WTC11 (cell line): ENCODE measurements around the gene S100A2.

ENCODE experiments used
- FOXP1 ChIP-seq: sonication (generic); formaldehyde crosslinking; IDR thresholded peaks from 2 replicates; pipeline ENCODE4 v1.8.0; 2022; ENCODE audit warnings: missing genetic modification reagents, mild to moderate bottlenecking, moderate library complexity, borderline replicate concordance
- IRF2 ChIP-seq: sonication (generic); formaldehyde crosslinking; IDR thresholded peaks from 2 replicates; pipeline ENCODE4 v1.8.0; 2022; ENCODE audit warnings: low read depth, missing genetic modification reagents, borderline replicate concordance
- NFYB ChIP-seq: sonication (generic); formaldehyde crosslinking; conservative IDR thresholded peaks from 2 replicates; pipeline ENCODE4 v1.8.0; 2022; ENCODE audit warnings: low read depth, missing genetic modification reagents
- SMAD3 ChIP-seq: sonication (generic); formaldehyde crosslinking; IDR thresholded peaks from 2 replicates; pipeline ENCODE4 v1.8.0; 2022; ENCODE audit warnings: missing genetic modification reagents, mild to moderate bottlenecking, borderline replicate concordance
- SP1 ChIP-seq: sonication (generic); formaldehyde crosslinking; conservative IDR thresholded peaks from 2 replicates; pipeline ENCODE4 v1.8.1; 2022; ENCODE audit warnings: missing genetic modification reagents
- ZNF232 ChIP-seq: sonication (generic); formaldehyde crosslinking; IDR thresholded peaks from 2 replicates; pipeline ENCODE4 v1.8.0; 2022; ENCODE audit warnings: mild to moderate bottlenecking, missing genetic modification reagents
- TF ChIP-seq, protein P1 (sequence below): sonication (generic); formaldehyde crosslinking; IDR thresholded peaks from 2 replicates; pipeline ENCODE4 v1.8.1; 2023; ENCODE audit warnings: mild to moderate bottlenecking, missing genetic modification reagents
- TF ChIP-seq, protein P2 (sequence below): fragments of 200-600 bp; IDR thresholded peaks from 2 replicates; pipeline ENCODE4 v1.8.0; 2022; ENCODE audit warnings: antibody characterized with exemption
- TF ChIP-seq, protein P3 (sequence below): sonication (generic); formaldehyde crosslinking; IDR thresholded peaks from 2 replicates; pipeline ENCODE4 v1.8.0; 2022; ENCODE audit warnings: mild to moderate bottlenecking, missing genetic modification reagents
- TF ChIP-seq, protein P4 (sequence below): sonication (generic); formaldehyde crosslinking; IDR thresholded peaks from 2 replicates; pipeline ENCODE4 v1.8.0; 2022; ENCODE audit warnings: missing genetic modification reagents
- TF ChIP-seq, protein P5 (sequence below): fragments of 250-450 bp; sonication (Bioruptor Pico); IDR thresholded peaks from 2 replicates; pipeline ENCODE4 v1.9.0; 2021; ENCODE audit warnings: mild to moderate bottlenecking
- TF ChIP-seq, protein P6 (sequence below): sonication (generic); formaldehyde crosslinking; IDR thresholded peaks from 2 replicates; pipeline ENCODE4 v1.8.1; 2023; ENCODE audit warnings: mild to moderate bottlenecking, missing genetic modification reagents, moderate library complexity

DNA sequence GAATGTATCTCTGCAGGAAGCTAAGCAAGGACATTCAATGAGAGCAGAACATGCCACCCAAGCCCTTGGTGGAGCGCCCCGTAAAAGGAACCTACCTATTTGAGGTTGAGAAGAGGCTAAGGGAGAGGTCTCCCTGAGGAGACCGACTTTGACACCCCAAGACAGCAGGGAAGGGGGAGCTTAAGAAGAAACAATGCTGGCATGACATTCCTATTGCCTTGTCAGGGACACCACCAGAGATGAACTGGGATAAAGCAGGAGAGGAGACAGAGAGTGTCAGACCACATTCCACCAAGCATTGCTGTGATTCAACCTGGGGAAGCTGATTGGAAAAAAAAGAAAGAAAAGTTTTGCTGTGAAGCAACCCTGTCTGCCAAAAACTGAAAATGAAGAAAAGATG is 13.3 kb upstream of the S100A2 start:
- TF ChIP-seq, protein P1, sequence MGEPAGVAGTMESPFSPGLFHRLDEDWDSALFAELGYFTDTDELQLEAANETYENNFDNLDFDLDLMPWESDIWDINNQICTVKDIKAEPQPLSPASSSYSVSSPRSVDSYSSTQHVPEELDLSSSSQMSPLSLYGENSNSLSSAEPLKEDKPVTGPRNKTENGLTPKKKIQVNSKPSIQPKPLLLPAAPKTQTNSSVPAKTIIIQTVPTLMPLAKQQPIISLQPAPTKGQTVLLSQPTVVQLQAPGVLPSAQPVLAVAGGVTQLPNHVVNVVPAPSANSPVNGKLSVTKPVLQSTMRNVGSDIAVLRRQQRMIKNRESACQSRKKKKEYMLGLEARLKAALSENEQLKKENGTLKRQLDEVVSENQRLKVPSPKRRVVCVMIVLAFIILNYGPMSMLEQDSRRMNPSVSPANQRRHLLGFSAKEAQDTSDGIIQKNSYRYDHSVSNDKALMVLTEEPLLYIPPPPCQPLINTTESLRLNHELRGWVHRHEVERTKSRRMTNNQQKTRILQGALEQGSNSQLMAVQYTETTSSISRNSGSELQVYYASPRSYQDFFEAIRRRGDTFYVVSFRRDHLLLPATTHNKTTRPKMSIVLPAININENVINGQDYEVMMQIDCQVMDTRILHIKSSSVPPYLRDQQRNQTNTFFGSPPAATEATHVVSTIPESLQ (CRISPR knock-in tag), result no peak
- TF ChIP-seq ZNF232 (CRISPR knock-in tag) (no peak), SP1 (CRISPR knock-in tag) (no peak), NFYB (CRISPR knock-in tag) (no peak), IRF2 (CRISPR knock-in tag) (no peak), SMAD3 (CRISPR knock-in tag) (no peak), FOXP1 (no peak)
- TF ChIP-seq, protein P2, sequence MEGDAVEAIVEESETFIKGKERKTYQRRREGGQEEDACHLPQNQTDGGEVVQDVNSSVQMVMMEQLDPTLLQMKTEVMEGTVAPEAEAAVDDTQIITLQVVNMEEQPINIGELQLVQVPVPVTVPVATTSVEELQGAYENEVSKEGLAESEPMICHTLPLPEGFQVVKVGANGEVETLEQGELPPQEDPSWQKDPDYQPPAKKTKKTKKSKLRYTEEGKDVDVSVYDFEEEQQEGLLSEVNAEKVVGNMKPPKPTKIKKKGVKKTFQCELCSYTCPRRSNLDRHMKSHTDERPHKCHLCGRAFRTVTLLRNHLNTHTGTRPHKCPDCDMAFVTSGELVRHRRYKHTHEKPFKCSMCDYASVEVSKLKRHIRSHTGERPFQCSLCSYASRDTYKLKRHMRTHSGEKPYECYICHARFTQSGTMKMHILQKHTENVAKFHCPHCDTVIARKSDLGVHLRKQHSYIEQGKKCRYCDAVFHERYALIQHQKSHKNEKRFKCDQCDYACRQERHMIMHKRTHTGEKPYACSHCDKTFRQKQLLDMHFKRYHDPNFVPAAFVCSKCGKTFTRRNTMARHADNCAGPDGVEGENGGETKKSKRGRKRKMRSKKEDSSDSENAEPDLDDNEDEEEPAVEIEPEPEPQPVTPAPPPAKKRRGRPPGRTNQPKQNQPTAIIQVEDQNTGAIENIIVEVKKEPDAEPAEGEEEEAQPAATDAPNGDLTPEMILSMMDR, result no peak
- TF ChIP-seq, protein P3, sequence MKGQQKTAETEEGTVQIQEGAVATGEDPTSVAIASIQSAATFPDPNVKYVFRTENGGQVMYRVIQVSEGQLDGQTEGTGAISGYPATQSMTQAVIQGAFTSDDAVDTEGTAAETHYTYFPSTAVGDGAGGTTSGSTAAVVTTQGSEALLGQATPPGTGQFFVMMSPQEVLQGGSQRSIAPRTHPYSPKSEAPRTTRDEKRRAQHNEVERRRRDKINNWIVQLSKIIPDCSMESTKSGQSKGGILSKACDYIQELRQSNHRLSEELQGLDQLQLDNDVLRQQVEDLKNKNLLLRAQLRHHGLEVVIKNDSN (CRISPR knock-in tag), result no peak
- TF ChIP-seq, protein P4, sequence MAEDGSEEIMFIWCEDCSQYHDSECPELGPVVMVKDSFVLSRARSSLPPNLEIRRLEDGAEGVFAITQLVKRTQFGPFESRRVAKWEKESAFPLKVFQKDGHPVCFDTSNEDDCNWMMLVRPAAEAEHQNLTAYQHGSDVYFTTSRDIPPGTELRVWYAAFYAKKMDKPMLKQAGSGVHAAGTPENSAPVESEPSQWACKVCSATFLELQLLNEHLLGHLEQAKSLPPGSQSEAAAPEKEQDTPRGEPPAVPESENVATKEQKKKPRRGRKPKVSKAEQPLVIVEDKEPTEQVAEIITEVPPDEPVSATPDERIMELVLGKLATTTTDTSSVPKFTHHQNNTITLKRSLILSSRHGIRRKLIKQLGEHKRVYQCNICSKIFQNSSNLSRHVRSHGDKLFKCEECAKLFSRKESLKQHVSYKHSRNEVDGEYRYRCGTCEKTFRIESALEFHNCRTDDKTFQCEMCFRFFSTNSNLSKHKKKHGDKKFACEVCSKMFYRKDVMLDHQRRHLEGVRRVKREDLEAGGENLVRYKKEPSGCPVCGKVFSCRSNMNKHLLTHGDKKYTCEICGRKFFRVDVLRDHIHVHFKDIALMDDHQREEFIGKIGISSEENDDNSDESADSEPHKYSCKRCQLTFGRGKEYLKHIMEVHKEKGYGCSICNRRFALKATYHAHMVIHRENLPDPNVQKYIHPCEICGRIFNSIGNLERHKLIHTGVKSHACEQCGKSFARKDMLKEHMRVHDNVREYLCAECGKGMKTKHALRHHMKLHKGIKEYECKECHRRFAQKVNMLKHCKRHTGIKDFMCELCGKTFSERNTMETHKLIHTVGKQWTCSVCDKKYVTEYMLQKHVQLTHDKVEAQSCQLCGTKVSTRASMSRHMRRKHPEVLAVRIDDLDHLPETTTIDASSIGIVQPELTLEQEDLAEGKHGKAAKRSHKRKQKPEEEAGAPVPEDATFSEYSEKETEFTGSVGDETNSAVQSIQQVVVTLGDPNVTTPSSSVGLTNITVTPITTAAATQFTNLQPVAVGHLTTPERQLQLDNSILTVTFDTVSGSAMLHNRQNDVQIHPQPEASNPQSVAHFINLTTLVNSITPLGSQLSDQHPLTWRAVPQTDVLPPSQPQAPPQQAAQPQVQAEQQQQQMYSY, result no peak
- TF ChIP-seq, protein P5, sequence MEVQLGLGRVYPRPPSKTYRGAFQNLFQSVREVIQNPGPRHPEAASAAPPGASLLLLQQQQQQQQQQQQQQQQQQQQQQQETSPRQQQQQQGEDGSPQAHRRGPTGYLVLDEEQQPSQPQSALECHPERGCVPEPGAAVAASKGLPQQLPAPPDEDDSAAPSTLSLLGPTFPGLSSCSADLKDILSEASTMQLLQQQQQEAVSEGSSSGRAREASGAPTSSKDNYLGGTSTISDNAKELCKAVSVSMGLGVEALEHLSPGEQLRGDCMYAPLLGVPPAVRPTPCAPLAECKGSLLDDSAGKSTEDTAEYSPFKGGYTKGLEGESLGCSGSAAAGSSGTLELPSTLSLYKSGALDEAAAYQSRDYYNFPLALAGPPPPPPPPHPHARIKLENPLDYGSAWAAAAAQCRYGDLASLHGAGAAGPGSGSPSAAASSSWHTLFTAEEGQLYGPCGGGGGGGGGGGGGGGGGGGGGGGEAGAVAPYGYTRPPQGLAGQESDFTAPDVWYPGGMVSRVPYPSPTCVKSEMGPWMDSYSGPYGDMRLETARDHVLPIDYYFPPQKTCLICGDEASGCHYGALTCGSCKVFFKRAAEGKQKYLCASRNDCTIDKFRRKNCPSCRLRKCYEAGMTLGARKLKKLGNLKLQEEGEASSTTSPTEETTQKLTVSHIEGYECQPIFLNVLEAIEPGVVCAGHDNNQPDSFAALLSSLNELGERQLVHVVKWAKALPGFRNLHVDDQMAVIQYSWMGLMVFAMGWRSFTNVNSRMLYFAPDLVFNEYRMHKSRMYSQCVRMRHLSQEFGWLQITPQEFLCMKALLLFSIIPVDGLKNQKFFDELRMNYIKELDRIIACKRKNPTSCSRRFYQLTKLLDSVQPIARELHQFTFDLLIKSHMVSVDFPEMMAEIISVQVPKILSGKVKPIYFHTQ (CRISPR knock-in tag), result no peak
- TF ChIP-seq, protein P6, sequence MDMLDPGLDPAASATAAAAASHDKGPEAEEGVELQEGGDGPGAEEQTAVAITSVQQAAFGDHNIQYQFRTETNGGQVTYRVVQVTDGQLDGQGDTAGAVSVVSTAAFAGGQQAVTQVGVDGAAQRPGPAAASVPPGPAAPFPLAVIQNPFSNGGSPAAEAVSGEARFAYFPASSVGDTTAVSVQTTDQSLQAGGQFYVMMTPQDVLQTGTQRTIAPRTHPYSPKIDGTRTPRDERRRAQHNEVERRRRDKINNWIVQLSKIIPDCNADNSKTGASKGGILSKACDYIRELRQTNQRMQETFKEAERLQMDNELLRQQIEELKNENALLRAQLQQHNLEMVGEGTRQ, result no peak
